ENCODE results near the gene HEMK1. TPM values are rescaled to one million over a fixed set of nuclear protein-coding genes. Genes with fewer than 3 reads are reported as not detected.

HEMK1 gene
- total RNA-seq, 4 donors from 2014 or later = 4.4 to 11.8 (median 4.9) TPM

DNA sequence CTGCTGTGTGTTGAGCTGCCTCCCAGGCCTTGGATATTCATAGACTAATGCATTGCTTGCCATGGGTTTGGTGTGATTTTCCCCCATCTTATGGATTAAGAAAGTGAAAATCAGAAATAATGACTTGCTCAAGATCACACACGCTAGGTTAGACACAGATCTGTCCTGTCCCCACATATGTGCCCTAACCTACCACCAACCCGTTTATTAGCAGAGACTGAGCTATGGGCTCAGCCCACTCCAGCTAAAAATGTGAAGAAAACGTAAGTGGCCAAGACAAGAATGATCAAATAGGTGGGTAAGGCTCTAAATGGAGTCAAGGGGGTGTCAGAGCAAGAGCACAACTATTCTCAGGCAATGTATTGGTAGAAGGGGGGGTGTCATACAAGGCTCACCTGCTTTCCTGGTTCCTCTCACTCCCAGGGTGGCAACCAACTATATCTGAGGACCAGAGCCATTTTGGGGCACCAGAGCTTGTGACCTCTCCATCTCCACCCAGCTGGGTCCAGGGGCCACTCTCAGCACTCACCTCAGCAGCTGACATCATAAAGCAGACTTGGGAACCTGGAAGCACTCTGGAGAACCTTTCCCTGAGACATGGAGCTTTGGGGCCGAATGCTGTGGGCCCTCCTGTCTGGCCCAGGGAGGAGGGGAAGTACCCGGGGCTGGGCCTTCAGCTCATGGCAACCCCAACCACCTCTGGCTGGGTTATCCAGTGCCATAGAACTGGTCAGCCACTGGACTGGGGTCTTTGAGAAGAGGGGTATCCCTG, 1.4 kb downstream of the HEMK1 start:
- Histone ChIP-seq H3K4me3 (peak overlapping the region in 1 of 4 donors; percentile 79), H3K27ac (peak overlapping the region in 3 of 4 donors; percentile 26 to 91 (median 86)), H3K27me3 (no peaks in the 10 kb centered on the region), H3K9me3 (no peaks in the 10 kb centered on the region), H3K4me1 (peaks cover 9 to 88% (median 44%) of the 10 kb centered on the region in 3 donors), H3K36me3 (peaks cover 0 to 12% (median 0%) of the 10 kb centered on the region in 3 donors)
- WGBS, 2 donors = 79 to 83% methylated on average over 3 to 4 of the region's 5 CpGs
- TF ChIP-seq, protein P1, sequence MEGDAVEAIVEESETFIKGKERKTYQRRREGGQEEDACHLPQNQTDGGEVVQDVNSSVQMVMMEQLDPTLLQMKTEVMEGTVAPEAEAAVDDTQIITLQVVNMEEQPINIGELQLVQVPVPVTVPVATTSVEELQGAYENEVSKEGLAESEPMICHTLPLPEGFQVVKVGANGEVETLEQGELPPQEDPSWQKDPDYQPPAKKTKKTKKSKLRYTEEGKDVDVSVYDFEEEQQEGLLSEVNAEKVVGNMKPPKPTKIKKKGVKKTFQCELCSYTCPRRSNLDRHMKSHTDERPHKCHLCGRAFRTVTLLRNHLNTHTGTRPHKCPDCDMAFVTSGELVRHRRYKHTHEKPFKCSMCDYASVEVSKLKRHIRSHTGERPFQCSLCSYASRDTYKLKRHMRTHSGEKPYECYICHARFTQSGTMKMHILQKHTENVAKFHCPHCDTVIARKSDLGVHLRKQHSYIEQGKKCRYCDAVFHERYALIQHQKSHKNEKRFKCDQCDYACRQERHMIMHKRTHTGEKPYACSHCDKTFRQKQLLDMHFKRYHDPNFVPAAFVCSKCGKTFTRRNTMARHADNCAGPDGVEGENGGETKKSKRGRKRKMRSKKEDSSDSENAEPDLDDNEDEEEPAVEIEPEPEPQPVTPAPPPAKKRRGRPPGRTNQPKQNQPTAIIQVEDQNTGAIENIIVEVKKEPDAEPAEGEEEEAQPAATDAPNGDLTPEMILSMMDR (IDR thresholded peaks at IDR 0.05) = no peak
- no peak for TF ChIP-seq POLR2A (IDR thresholded peaks at IDR 0.05)
- DNase-seq = no peak
- intact Hi-C loops (cut with DNase I) = no loop called here

DNA sequence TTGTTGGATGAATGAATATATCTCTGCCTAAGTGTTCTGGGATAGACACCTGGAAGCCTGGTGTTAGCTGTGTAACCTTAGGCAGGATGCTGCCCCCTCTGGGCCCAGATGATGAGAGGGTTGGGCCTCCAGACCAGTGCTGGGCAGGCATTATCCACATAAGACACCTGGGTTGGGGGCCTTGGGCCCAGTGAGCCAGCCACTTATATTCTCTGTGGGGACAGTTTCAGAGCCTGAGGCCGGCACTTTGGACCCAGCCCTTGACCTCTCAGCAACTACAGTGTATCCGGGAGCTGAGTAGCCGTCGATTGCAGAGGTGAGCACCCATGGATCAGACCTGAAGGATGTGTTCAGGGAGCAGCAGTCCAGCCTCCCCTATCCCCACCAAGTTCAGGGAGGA, 2.2 kb downstream of the HEMK1 start:
- H3K27me3 ChIP-seq = no peaks in the 10 kb centered on the region
- WGBS, 2 donors = no CpG with 5 or more reads among the region's 4 CpGs
- no peak overlapping the region for H3K4me3 ChIP-seq
- peaks cover 0 to 17% (median 0%) of the 10 kb centered on the region in 3 donors for H3K36me3 ChIP-seq
- peaks cover 9 to 87% (median 43%) of the 10 kb centered on the region in 3 donors for H3K4me1 ChIP-seq
- H3K9me3 ChIP-seq = no peaks in the 10 kb centered on the region
- H3K27ac ChIP-seq = peak overlapping the region in 1 of 4 donors; percentile 9
- intact Hi-C loops (cut with DNase I) = no loop called here
- no peak for DNase-seq
- no peak for TF ChIP-seq POLR2A (IDR thresholded peaks at IDR 0.05)
- TF ChIP-seq, protein P1 (IDR thresholded peaks at IDR 0.05) = no peak

DNA sequence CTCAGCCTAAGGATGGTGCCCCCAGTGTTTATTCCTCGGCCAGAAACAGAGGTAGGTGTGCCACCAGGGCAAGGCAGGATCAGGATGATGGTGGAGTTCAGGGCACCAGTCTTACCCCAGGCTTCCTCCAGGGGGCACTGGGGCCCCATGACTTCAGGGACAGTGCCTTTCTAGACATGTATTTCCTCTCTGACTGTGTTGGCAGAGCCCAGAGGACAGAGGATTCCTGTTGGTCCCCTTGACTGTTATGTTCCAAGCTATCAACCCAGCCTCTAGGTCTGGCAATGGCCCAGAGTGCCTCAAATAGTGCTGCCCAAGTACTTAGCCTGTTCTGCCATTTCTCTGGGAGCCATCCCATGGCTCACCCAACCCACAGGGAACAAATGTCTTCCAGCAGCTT, 2.8 kb downstream of the HEMK1 start:
- H3K4me1 ChIP-seq = peaks cover 9 to 81% (median 37%) of the 10 kb centered on the region in 3 donors
- DNase-seq = no peak
- H3K9me3 ChIP-seq = no peaks in the 10 kb centered on the region
- H3K27me3 ChIP-seq = no peaks in the 10 kb centered on the region
- peaks cover 0 to 24% (median 0%) of the 10 kb centered on the region in 3 donors for H3K36me3 ChIP-seq
- no CpG with 5 or more reads among the region's 1 CpG for WGBS, 2 donors
- intact Hi-C loops (cut with DNase I) = loop anchor here (2.0 kb wide), 1 partner anchor 41 kb away; no protein-coding TSS in a partner anchor
- peak overlapping the region in 2 of 4 donors; percentile 36 to 48 for H3K27ac ChIP-seq
- TF ChIP-seq POLR2A (IDR thresholded peaks at IDR 0.05) = no peak
- TF ChIP-seq, protein P1 (IDR thresholded peaks at IDR 0.05) = peak; percentile 77 to 96 (median 92)
- no peak overlapping the region for H3K4me3 ChIP-seq

DNA sequence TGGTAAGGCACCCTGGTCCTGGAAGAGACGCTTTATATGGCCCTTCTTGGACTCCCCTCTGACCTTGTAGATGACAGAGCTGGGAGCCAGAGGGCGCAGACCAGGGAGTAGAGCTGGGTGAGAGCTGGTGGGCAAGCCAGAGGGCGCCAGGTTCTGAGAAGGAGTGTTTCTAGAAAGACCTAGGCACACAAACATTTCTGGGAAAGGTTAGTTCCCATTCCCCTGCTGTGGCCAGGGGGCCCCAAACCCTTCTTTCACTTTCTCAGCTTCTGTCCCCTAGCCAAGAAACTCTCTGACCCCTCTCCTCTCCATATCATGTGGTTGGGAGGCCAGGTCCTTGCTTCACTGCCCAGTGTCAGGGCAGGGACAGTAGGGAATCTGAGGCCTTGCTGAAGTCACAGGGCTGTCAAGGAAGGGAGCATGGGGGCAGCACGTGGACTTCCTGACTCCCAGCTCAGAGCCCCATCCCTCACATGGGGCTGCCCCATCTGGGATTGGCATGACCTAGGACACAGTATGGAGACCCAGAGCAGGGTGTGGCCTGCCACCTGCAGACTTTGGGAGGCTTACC, 3.6 kb downstream of the HEMK1 start:
- Histone ChIP-seq H3K27me3 (no peaks in the 10 kb centered on the region), H3K4me3 (no peak overlapping the region), H3K9me3 (no peaks in the 10 kb centered on the region), H3K27ac (peak overlapping the region in 1 of 4 donors; percentile 48), H3K36me3 (peaks cover 0 to 31% (median 0%) of the 10 kb centered on the region in 3 donors), H3K4me1 (peaks cover 6 to 73% (median 32%) of the 10 kb centered on the region in 3 donors)
- intact Hi-C loops (cut with DNase I) = loop anchor here (2.0 kb wide), 1 partner anchor 40 kb away; no protein-coding TSS in a partner anchor
- DNase-seq = no peak
- 70 to 85% methylated on average over 2 of the region's 4 CpGs for WGBS, 2 donors
- TF ChIP-seq, protein P1 (IDR thresholded peaks at IDR 0.05) = no peak
- TF ChIP-seq POLR2A (IDR thresholded peaks at IDR 0.05) = no peak

Measured in esophagus squamous epithelium (tissue), 5 donors.